K562 (cell line): ENCODE data around the gene BRAF.

Experiments
- BACH1 ChIP-seq: fragments of 200-800 bp; sonication (Bioruptor generic); IDR thresholded peaks from 2 replicates; pipeline ENCODE4 v1.6.1; 2016; ENCODE audit warnings: missing genetic modification characterization, missing compliant biosample characterization
- CBX5 ChIP-seq: IDR thresholded peaks from 2 replicates; pipeline ENCODE4 v1.6.1; 2014; ENCODE audit warnings: low read depth, borderline replicate concordance
- PTBP1 ChIP-seq: fragments of 200-400 bp; formaldehyde crosslinking; IDR thresholded peaks from 2 replicates; pipeline ENCODE4 v1.6.1; 2017; ENCODE audit warnings: low read depth, low read length
- TSHZ1 ChIP-seq: fragments of 250-450 bp; sonication (Bioruptor Pico); IDR thresholded peaks from 2 replicates; pipeline ENCODE4 v1.4.0; 2020; ENCODE audit warnings: mild to moderate bottlenecking, moderate library complexity
- ZBTB11 ChIP-seq, 3 experiments: fragments of 200-800 bp in 1 of 3; fragments of 250-450 bp in 1 of 3; fragments of 450-650 bp in 1 of 3; sonication (Bioruptor Pico) in 1 of 3; sonication (Bioruptor generic) in 1 of 3; formaldehyde crosslinking in 1 of 3; IDR thresholded peaks; 2 replicates each; pipeline versions ENCODE4 v1.6.1 to v1.8.0; 2016 to 2022; ENCODE audit warnings: mild to moderate bottlenecking in 2 of 3, missing genetic modification characterization in 2 of 3, missing compliant biosample characterization in 1 of 3, moderate library complexity in 1 of 3

- TF ChIP-seq PTBP1 (no peak), ZBTB11 (CRISPR knock-in tag; IDR thresholded peaks at IDR 0.05) (no peak), BACH1 (no peak), CBX5 (no peak), TSHZ1 (CRISPR knock-in tag) (no peak)
Observed at GRCh38 chr7:140754506-140754905, 170.2 kb downstream of the BRAF start.
